H1 (cell line): ENCODE measurements around the gene COL20A1.

Experiments used
- EGR1 ChIP-seq: IDR thresholded peaks from 2 replicates; pipeline ENCODE4 v1.6.1; 2011; ENCODE audit warnings: low read depth, low read length, borderline replicate concordance
- MAX ChIP-seq: IDR thresholded peaks from 2 replicates; pipeline ENCODE4 v1.6.1; 2012; ENCODE audit warnings: inconsistent platforms

- TF ChIP-seq MAX (no peak), EGR1 (peak; percentile 100)
These were observed 57.8 kb downstream of the COL20A1 start for GRCh38 chr20:63350597-63351325.
